HG02571 (cell line): Measurements from ENCODE around the gene SRC.

Experiments used
- ATAC-seq: cut with Tn5 transposase; IDR thresholded peaks from one replicate; pipeline ENCODE4 v1.9.1; 2021; ENCODE audit warnings: mild to moderate bottlenecking, moderate library complexity; ENCODE audit not compliant: unreplicated experiment

The SRC gene

GRCh38 chr20:37379967-37380828 lies 34.3 kb downstream of the SRC start:
- ATAC-seq: no peak

GRCh38 chr20:37380864-37381579 lies 35.1 kb downstream of the SRC start:
- no peak for ATAC-seq

DNA sequence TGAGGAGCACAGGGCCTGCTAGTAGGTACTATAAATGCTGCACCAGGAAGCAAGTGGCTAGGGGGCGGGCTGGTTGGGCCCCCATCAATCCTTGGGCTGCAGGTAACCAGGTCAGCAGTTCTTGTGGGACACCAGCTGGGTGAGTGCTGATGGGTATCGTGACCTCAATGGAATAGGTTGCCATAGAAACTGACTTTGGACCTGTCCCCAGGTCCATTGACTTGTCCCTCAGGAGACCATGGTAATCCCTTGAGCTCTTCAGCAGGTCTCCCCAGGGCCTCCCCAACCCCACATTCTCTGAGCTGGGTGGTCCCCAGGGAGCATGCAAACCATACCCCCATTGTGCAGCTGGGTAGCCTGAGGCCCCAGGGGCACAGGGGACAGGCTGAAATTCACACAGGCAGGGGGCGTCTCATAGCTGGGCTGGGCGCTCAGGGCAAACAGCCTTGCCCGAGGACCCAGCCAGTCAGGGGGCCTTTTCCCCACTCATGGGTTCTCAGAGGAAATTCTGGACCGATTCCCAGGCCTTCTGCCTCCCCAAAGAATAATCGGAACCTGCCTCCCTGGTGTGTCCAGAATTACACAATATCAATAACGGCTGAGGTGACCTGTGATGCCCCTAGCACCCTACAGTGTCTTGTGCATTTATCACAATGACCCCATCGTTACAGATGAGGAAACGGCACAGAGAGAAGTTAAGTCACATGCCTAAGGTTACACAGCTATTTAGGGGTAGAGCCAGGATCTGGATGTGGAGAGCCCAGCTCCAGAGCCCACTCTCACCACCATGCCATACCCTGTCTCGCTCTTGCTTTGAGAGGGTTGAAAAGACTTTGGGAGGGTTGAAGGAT lies 35.9 kb downstream of the SRC start:
- ATAC-seq: no peak

- ATAC-seq: no peak
Observed at GRCh38 chr20:37382482-37383120, 36.7 kb downstream of the SRC start.

- no peak for ATAC-seq
Observed at GRCh38 chr20:37383229-37383989, 37.5 kb downstream of the SRC start.

GRCh38 chr20:37384683-37385174 lies 38.8 kb downstream of the SRC start:
- ATAC-seq: no peak

- no peak for ATAC-seq
Observed at GRCh38 chr20:37385176-37385575, 39.2 kb downstream of the SRC start.

DNA sequence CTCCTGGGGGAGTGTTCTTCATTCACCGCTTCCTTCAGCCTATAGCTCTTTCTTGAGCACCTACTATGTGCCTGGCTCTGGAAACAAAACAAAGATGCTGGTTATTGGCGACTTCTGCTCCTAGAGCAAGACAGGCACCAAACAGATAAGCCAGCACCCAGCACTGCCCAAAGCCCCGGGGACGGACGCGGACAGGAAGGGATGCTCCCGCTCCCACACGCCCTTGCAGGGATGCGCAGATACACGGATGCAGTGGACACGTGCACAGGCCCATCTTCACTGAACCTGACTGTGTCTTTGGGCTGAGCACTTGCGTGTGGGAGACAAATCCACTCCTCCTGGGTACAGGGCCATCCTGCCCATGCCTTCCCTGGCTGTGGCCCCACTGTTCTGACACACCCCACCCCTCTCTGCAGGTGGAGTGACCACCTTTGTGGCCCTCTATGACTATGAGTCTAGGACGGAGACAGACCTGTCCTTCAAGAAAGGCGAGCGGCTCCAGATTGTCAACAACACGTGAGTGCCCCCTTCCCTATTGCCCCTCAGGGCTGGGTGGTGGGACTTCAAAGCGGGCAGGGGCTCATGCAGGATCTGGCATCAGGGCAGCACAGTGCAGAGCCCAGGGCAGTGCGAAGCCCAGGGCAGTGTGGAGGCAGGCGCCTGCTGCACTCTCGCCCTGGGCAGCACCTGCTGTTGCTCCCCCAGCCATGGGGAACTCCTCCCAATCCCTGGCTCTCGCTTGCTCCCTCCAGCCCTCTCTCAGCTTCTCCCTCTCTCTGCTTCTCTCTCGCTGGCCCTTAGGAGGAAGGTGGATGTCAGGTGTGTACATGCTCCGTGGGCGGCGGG lies 39.9 kb downstream of the SRC start:
- ATAC-seq: no peak

GRCh38 chr20:37386505-37387251 lies 40.7 kb downstream of the SRC start:
- ATAC-seq: no peak

DNA sequence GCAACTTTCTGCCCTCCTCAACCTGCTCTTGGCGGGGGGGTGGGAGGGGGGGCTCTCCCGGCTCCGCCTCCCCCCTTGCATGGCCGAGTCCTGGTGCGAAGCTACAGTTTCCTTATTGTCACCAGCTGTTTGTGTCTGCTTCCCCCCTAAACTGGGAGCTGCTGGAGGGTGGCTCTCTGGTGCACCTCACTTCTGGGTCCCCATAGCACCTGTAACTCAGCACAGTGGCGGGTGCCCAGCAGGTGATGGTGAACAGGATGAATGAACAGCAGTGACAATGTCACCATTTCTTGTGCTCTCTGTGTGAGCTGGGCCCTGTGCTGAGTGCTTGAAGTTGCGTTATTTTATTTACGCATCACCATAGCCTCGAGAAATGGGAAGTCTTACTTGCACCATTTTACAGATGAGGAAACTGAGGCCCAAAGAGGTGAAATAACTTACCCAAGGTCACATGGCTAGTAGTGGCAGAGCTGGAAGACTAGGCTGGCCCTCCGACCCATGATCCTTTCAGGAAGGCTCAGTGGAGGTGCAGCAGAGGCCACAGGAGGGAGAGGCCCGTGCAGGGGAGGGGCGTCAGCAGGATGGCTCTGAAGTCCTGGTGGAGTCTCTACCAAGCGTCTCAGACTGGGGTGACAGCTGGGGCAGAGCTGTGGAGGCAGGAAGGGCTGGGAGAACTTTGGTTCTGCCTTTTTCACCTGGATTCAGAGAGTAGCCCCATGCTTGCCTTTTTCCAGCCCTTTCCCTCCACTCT lies 41.8 kb downstream of the SRC start:
- ATAC-seq: no peak

- no peak for ATAC-seq
Observed at GRCh38 chr20:37388831-37389230, 42.9 kb downstream of the SRC start.

GRCh38 chr20:37389241-37389747 lies 43.4 kb downstream of the SRC start:
- ATAC-seq: no peak

GRCh38 chr20:37389844-37390275 lies 43.9 kb downstream of the SRC start:
- no peak for ATAC-seq

DNA sequence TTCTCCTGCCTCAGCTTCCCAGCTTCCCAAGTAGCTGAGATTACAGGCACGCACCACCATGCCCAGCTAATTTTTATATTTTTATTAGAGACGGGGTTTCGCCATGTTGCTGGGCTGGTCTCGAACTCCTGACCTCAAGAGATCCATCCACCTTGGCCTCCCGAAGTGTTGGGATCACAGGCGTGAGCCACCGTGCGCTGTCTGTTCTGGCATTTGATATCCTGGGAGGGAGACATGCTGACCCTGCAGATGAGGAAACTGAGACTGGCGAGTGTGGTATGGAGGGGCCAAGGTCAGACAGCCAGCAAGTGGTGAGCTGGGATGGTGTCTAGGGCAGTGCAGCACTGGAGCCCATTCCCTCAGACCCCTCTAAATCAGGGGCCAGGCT lies 44.6 kb downstream of the SRC start:
- ATAC-seq: no peak

- ATAC-seq: no peak
Observed at GRCh38 chr20:37390891-37391525, 45.1 kb downstream of the SRC start.

GRCh38 chr20:37392441-37393195 lies 46.7 kb downstream of the SRC start:
- no peak for ATAC-seq
